RWPE1 (cell line): ENCODE measurements around the gene NUP214.

Experiments used
- CTCF ChIA-PET: fragments of 350-600 bp; sonication (Branson Sonifier 250); formaldehyde crosslinking; extraction: SDS; loops from one replicate; lab custom pipeline; 2021; lab: Yijun Ruan, JAX
- POLR2A ChIA-PET: fragments of 400-600 bp; formaldehyde crosslinking; extraction: SDS; loops from one replicate; lab custom pipeline; 2020; ENCODE audit warnings: antibody characterized with exemption; ENCODE audit not compliant: low non-redundant PET; lab: Yijun Ruan, JAX
- DNase-seq: peaks from one replicate; pipeline ENCODE4 v3.0.0; 2012; ENCODE audit warnings: low spot score
- H3K27ac ChIP-seq: fragments of 450-650 bp; 2 replicates; pipeline ENCODE4 v1.5.1; 2017
- TF ChIP-seq, protein P1 (sequence below): fragments of 450-650 bp; conservative IDR thresholded peaks from 2 replicates; pipeline ENCODE4 v1.5.1; 2017; ENCODE audit warnings: low read depth, mild to moderate bottlenecking

Gene NUP214

GRCh38 chr9:131218370-131218769, 93.0 kb downstream of the NUP214 start:
- TF ChIP-seq, protein P1, sequence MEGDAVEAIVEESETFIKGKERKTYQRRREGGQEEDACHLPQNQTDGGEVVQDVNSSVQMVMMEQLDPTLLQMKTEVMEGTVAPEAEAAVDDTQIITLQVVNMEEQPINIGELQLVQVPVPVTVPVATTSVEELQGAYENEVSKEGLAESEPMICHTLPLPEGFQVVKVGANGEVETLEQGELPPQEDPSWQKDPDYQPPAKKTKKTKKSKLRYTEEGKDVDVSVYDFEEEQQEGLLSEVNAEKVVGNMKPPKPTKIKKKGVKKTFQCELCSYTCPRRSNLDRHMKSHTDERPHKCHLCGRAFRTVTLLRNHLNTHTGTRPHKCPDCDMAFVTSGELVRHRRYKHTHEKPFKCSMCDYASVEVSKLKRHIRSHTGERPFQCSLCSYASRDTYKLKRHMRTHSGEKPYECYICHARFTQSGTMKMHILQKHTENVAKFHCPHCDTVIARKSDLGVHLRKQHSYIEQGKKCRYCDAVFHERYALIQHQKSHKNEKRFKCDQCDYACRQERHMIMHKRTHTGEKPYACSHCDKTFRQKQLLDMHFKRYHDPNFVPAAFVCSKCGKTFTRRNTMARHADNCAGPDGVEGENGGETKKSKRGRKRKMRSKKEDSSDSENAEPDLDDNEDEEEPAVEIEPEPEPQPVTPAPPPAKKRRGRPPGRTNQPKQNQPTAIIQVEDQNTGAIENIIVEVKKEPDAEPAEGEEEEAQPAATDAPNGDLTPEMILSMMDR: no peak
- no peak overlapping the region for H3K27ac ChIP-seq
- ChIA-PET CTCF (no interaction called here), POLR2A (no interaction called here)
- DNase-seq: no peak

DNA sequence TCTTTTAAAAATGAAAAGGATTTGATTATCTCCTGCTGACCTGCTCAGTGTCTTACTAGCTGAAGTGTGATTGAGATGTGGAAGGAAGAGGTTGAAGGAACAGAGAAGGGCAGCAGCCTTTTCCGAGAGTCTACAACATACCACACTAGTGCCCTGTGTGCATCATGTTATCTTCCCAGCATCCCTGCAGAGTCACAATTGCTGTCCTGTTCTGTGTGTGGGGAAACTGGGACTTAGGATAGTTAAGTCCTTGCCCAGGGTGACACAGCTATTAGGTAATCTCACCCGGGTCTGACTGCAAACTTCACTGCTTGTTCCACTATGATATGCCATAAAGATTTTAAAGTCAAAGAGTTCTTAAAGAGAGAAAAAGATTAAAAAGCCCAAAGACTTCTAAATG, 95.1 kb downstream of the NUP214 start:
- no peak overlapping the region for H3K27ac ChIP-seq
- TF ChIP-seq, protein P1: no peak
- CTCF ChIA-PET: interaction anchor here (0.5 kb wide), 1 partner anchor 834 kb away, joined by 3 read pairs; no protein-coding TSS in a partner anchor
- POLR2A ChIA-PET: no interaction called here
- DNase-seq: no peak

DNA sequence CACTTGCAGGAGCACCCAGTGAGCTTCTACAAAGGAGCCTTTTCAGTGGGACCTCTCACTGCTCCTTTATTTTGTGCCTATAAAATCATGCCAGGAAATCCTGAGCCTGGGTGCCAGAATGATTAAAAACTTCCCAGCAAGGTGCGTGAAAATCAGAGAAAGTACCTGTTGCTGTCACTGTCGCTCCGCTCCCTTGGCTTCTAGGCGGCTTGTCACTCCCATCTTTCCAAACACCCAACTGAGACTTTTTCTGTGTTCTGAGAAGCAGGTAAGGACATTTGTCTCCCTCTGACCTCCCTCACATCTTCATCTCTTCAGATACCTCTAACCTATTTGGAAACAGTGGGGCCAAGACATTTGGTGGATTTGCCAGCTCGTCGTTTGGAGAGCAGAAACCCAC, 97.1 kb downstream of the NUP214 start:
- DNase-seq: no peak
- TF ChIP-seq, protein P1: no peak
- H3K27ac ChIP-seq: no peak overlapping the region
- ChIA-PET CTCF (no interaction called here), POLR2A (no interaction called here)

DNA sequence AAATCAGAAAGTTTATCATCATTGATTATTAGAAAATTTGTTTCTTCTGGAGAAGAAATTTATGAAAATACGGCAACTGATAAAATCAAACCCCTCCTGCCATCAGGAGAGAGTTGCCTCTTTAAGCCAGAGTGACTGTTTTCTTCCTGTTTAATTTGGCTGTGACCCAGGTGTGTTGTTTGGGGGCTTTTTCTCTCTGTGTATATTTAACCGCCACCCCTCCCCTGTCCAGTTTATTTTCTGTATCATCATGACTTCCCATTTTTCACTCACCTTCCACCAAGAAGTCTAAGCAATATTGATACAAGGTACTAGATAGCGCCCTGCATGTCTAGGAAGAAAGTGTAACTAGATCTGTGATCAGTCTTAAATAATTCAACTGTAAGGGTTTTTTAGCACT, 100.8 kb downstream of the NUP214 start:
- no peak overlapping the region for H3K27ac ChIP-seq
- CTCF ChIA-PET: no interaction called here

GRCh38 chr9:131227112-131227958, 101.9 kb downstream of the NUP214 start:
- ChIA-PET POLR2A (no interaction called here), CTCF (interaction anchor here (0.5 kb wide), 1 partner anchor 100 kb away, joined by 6 read pairs; no protein-coding TSS in a partner anchor)
- no peak for DNase-seq
- no peak overlapping the region for H3K27ac ChIP-seq
- TF ChIP-seq, protein P1: no peak

More for the DNA sequence above, 100.8 kb downstream of the NUP214 start:
- TF ChIP-seq, protein P1: no peak
- POLR2A ChIA-PET: no interaction called here
- no peak for DNase-seq

DNA sequence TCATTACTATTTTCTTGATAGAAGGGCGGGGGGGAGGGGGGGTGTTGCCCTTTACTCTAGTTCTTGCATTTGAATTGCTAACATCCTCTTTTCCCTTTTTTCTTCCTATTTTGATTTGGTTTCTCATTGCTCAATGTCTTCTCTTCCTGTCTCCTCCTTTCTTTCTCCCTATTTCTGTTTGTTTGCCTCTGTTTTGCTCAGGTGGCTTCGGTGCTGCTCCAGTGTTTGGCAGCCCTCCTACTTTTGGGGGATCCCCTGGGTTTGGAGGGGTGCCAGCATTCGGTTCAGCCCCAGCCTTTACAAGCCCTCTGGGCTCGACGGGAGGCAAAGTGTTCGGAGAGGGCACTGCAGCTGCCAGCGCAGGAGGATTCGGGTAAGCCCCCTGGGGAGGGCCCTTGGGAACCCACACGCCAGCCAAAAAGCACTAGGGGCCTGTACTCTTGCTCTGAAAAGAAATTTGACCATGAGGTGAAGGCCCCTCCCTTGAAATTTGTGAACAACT, 102.6 kb downstream of the NUP214 start:
- POLR2A ChIA-PET: no interaction called here
- CTCF ChIA-PET: no interaction called here
- no peak overlapping the region for H3K27ac ChIP-seq
- TF ChIP-seq, protein P1: no peak
- DNase-seq: no peak
